Smooth muscle cell (in vitro differentiated cells): Measurements from ENCODE around the gene RMRP. TPM values are rescaled to one million over a fixed set of nuclear protein-coding genes. Genes with fewer than 3 reads are reported as not detected.
A peak's percentile ranks its signal among the peaks of the same experiment; 100 is the strongest.

ENCODE experiments used
- DNase-seq: peaks from one replicate; lab custom pipeline; 2025; ENCODE audit not compliant: unreplicated experiment; lab: John Stamatoyannopoulos, UW
- H2AFZ ChIP-seq: fragments of 200-600 bp; sonication (generic); 2 replicates; pipeline ENCODE4 v1.6.0; 2016; ENCODE audit warnings: antibody characterized with exemption, low read depth, mild to moderate bottlenecking
- H3F3A ChIP-seq: fragments of 200-600 bp; sonication (generic); 2 replicates; pipeline ENCODE4 v1.6.0; 2017; ENCODE audit warnings: antibody characterized with exemption, low read depth
- H3K27ac ChIP-seq: fragments of 200-600 bp; sonication (generic); 2 replicates; pipeline ENCODE4 v1.5.1; 2016; ENCODE audit warnings: low read depth, mild to moderate bottlenecking
- H3K27me3 ChIP-seq: fragments of 200-600 bp; sonication (generic); 2 replicates; pipeline ENCODE4 v1.6.1; 2016; ENCODE audit warnings: low read depth, mild to moderate bottlenecking
- H3K36me3 ChIP-seq: fragments of 200-600 bp; sonication (generic); 2 replicates; pipeline ENCODE4 v1.5.1; 2016; ENCODE audit warnings: low read depth
- H3K4me1 ChIP-seq: fragments of 200-600 bp; sonication (generic); 2 replicates; pipeline ENCODE4 v1.5.1; 2016; ENCODE audit warnings: low read depth
- H3K4me2 ChIP-seq: fragments of 200-600 bp; sonication (generic); 2 replicates; pipeline ENCODE4 v1.6.0; 2016; ENCODE audit warnings: mild to moderate bottlenecking
- H3K4me3 ChIP-seq: fragments of 200-600 bp; sonication (generic); 2 replicates; pipeline ENCODE4 v1.5.1; 2016; ENCODE audit warnings: mild to moderate bottlenecking
- H3K79me2 ChIP-seq: fragments of 200-600 bp; sonication (generic); 2 replicates; pipeline ENCODE4 v1.6.0; 2016; ENCODE audit warnings: low read depth, mild to moderate bottlenecking
- H3K9ac ChIP-seq: fragments of 200-600 bp; sonication (generic); 2 replicates; pipeline ENCODE4 v1.6.0; 2016; ENCODE audit warnings: low read depth
- H3K9me3 ChIP-seq: fragments of 200-600 bp; sonication (generic); replicated peaks from 2 replicates; pipeline ENCODE4 v1.5.1; 2016; ENCODE audit warnings: low read depth
- H4K20me1 ChIP-seq: fragments of 200-600 bp; sonication (generic); 2 replicates; pipeline ENCODE4 v1.6.0; 2016; ENCODE audit warnings: low read depth
- WGBS: methylation state at CpG from one replicate; pipeline ENCODE4 v1.1.7; 2016; ENCODE audit warnings: low lambda C conversion rate; 5-methylcytosine and 5-hydroxymethylcytosine counted together
- polyA plus RNA-seq: library from polyadenylated mRNA; unstranded; fragments of >200 nt; fragmentation: Nextera tagmentation; extraction: Ambion mirVana; gene quantifications from 2 replicates; pipeline ENCODE4 v1.2.1, GENCODE V29; 2016
- total RNA-seq: library from RNA; depleted of rRNA; stranded (reverse); fragments of >200 nt; gene quantifications from 2 replicates; pipeline ENCODE4 v1.2.3, GENCODE V29; 2014
- TF ChIP-seq, protein P1 (sequence below): fragments of 200-600 bp; sonication (generic); IDR thresholded peaks from 2 replicates; pipeline ENCODE4 v1.5.1; 2017; ENCODE audit warnings: borderline replicate concordance, mild to moderate bottlenecking, antibody characterized with exemption; ENCODE audit not compliant: insufficient read depth, poor library complexity, severe bottlenecking

RMRP gene
- total RNA-seq (10,156 and 21,067 TPM in 2 replicates), polyA plus RNA-seq (not detected in 2 replicates)

DNA sequence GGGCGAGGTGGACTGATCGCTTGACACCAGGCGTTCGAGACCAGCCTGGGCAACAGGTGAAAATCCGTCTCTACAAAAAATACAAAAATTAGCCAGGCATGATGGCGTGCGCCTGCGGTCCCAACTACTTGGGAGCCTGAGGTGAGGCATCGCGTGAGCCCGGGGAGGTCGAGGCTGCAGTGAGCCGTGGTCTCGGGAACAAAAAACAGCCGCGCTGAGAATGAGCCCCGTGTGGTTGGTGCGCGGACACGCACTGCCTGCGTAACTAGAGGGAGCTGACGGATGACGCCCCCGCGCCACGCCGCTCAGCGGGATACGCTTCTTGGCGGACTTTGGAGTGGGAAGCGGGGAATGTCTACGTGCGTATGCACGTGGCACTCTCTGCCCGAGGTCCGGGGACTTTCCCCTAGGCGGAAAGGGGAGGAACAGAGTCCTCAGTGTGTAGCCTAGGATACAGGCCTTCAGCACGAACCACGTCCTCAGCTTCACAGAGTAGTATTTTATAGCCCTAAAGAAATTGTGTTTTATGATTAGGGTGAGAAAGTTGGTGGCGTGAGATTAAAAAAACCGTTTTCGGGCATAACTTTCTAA lies at the start of gene RMRP:
Gene RMRP, minus strand, starts transcription at position 474 of the 591 bp plus-strand sequence.
- peak within 1 kb of the TSS; percentile 91 for H3K4me2 ChIP-seq
- WGBS: under 1% methylated on average over 42 of the region's 42 CpGs

DNA sequence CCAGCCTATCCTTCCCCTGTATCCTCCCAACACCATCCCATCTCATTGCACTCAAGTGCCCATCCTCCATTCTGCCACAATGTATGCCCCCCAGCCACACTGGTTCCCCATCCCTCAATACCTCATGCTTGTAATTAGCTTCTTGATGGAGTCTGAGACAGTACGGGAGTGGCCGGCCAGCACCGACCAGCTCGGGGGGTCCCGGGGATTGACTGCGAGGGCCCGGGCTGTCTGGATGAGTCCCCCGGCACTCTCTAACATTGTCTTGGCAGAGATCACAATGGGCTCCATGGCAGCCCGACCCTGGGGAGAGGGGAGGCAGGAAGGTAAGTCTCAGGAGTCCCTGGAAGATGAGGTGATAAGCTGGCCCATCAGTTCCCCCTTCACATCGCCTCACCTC lies 49.1 kb upstream of the RMRP start:
- no peak overlapping the region for H2AFZ ChIP-seq
- 92% methylated on average over 10 of the region's 10 CpGs for WGBS
- H3K27me3 ChIP-seq: no peaks in the 10 kb centered on the region

More for the DNA sequence above, at the start of gene RMRP:
- H3K36me3 ChIP-seq: no peaks in the 10 kb centered on the region
- H3K27ac ChIP-seq: peak within 1 kb of the TSS; percentile 98
- TF ChIP-seq, protein P1, sequence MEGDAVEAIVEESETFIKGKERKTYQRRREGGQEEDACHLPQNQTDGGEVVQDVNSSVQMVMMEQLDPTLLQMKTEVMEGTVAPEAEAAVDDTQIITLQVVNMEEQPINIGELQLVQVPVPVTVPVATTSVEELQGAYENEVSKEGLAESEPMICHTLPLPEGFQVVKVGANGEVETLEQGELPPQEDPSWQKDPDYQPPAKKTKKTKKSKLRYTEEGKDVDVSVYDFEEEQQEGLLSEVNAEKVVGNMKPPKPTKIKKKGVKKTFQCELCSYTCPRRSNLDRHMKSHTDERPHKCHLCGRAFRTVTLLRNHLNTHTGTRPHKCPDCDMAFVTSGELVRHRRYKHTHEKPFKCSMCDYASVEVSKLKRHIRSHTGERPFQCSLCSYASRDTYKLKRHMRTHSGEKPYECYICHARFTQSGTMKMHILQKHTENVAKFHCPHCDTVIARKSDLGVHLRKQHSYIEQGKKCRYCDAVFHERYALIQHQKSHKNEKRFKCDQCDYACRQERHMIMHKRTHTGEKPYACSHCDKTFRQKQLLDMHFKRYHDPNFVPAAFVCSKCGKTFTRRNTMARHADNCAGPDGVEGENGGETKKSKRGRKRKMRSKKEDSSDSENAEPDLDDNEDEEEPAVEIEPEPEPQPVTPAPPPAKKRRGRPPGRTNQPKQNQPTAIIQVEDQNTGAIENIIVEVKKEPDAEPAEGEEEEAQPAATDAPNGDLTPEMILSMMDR: no peak
- H3K4me3 ChIP-seq: peak within 1 kb of the TSS; percentile 82
- no peaks in the 10 kb centered on the region for H4K20me1 ChIP-seq
- peak within 1 kb of the TSS; percentile 60 for H2AFZ ChIP-seq
- no peaks in the 10 kb centered on the region for H3K27me3 ChIP-seq
- H3K4me1 ChIP-seq: peaks cover 7% of the 10 kb centered on the region
- DNase-seq: peak; percentile 82
- H3K9ac ChIP-seq: peak within 1 kb of the TSS; percentile 99
- H3K79me2 ChIP-seq: peaks cover 5% of the 10 kb centered on the region
- no peaks in the 10 kb centered on the region for H3F3A ChIP-seq
- H3K9me3 ChIP-seq: no peaks in the 10 kb centered on the region

GRCh38 chr9:35705836-35706430 lies 48.1 kb upstream of the RMRP start:
- DNase-seq: no peak
- 96% methylated on average over 7 of the region's 7 CpGs for WGBS
- Histone ChIP-seq H2AFZ (no peak overlapping the region), H3K4me2 (no peak overlapping the region), H3K9ac (no peak overlapping the region), H3K4me1 (no peaks in the 10 kb centered on the region), H4K20me1 (peaks cover 23% of the 10 kb centered on the region), H3K27me3 (no peaks in the 10 kb centered on the region), H3K9me3 (no peaks in the 10 kb centered on the region), H3K79me2 (no peaks in the 10 kb centered on the region), H3K36me3 (peaks cover 34% of the 10 kb centered on the region), H3K4me3 (no peak overlapping the region), H3K27ac (no peak overlapping the region), H3F3A (no peaks in the 10 kb centered on the region)
- TF ChIP-seq, protein P1: no peak

More for the DNA sequence above, 49.1 kb upstream of the RMRP start:
- H3F3A ChIP-seq: no peaks in the 10 kb centered on the region
- H3K4me1 ChIP-seq: no peaks in the 10 kb centered on the region
- H3K9ac ChIP-seq: no peak overlapping the region
- no peaks in the 10 kb centered on the region for H3K79me2 ChIP-seq
- H4K20me1 ChIP-seq: peaks cover 20% of the 10 kb centered on the region
- H3K36me3 ChIP-seq: peaks cover 36% of the 10 kb centered on the region
- no peak overlapping the region for H3K4me3 ChIP-seq
- TF ChIP-seq, protein P1: no peak
- H3K9me3 ChIP-seq: no peaks in the 10 kb centered on the region
- no peak overlapping the region for H3K27ac ChIP-seq
- no peak overlapping the region for H3K4me2 ChIP-seq
- DNase-seq: no peak

- Histone ChIP-seq H3K4me2 (no peak overlapping the region), H3K4me3 (no peak overlapping the region), H3F3A (peaks cover 5% of the 10 kb centered on the region), H3K27me3 (no peaks in the 10 kb centered on the region), H3K9me3 (no peaks in the 10 kb centered on the region), H3K79me2 (no peaks in the 10 kb centered on the region), H3K4me1 (no peaks in the 10 kb centered on the region), H3K9ac (no peak overlapping the region), H4K20me1 (peaks cover 29% of the 10 kb centered on the region), H2AFZ (no peak overlapping the region), H3K36me3 (peaks cover 37% of the 10 kb centered on the region), H3K27ac (no peak overlapping the region)
- no peak for DNase-seq
- TF ChIP-seq, protein P1: no peak
- WGBS: 88% methylated on average over 8 of the region's 8 CpGs
These were observed 47.6 kb upstream of the RMRP start for GRCh38 chr9:35705372-35705771.
